H1 (cell line): ENCODE measurements around the gene TAS1R3. TPM values are rescaled to one million over a fixed set of nuclear protein-coding genes. Genes with fewer than 3 reads are reported as not detected.

Experiments
- CTCF ChIA-PET: fragments of 300-600 bp; sonication (Branson Sonifier 250); formaldehyde crosslinking; loops from one replicate; lab custom pipeline; 2021; ENCODE audit not compliant: partially characterized antibody; lab: Charles Lee
- POLR2A ChIA-PET: fragments of 300-600 bp; sonication (Branson Sonifier 250); formaldehyde crosslinking; loops from one replicate; lab custom pipeline; 2021; ENCODE audit warnings: inconsistent platforms; ENCODE audit not compliant: partially characterized antibody; lab: Charles Lee
- DNase-seq, 2 experiments: peaks; one replicate each; pipeline versions ENCODE4 v3.0.0 to v3.0.0-alpha.2; 2010 to 2022; ENCODE audit warnings: low spot score in 2 of 2, low read depth in 1 of 2, mixed read lengths in 1 of 2
- FAIRE-seq: peaks from 2 replicates; lab custom pipeline; 2011; peaks lifted over from hg19 to GRCh38; lab: Jason Lieb, UNC
- H2AFZ ChIP-seq: 2 replicates; pipeline ENCODE4 v1.8.1; 2012; ENCODE audit warnings: low read length, inconsistent platforms
- H2AK5ac ChIP-seq: 2 replicates; pipeline ENCODE4 v1.6.1; 2013; ENCODE audit warnings: low read depth, low read length
- H2BK120ac ChIP-seq: replicated peaks from 2 replicates; pipeline ENCODE3; 2013; ENCODE audit warnings: low read depth, low read length, inconsistent platforms
- H2BK12ac ChIP-seq: 2 replicates; pipeline ENCODE4 v1.6.1; 2013; ENCODE audit warnings: low read depth, low read length
- H2BK15ac ChIP-seq: 2 replicates; pipeline ENCODE4 v1.6.1; 2013; ENCODE audit warnings: low read length
- H2BK20ac ChIP-seq: 2 replicates; pipeline ENCODE4 v1.6.1; 2013; ENCODE audit warnings: low read length
- H2BK5ac ChIP-seq: 2 replicates; pipeline ENCODE4 v1.6.1; 2013; ENCODE audit warnings: low read depth, low read length
- H3K14ac ChIP-seq: 2 replicates; pipeline ENCODE4 v1.6.1; 2013; ENCODE audit warnings: inconsistent platforms; ENCODE audit not compliant: insufficient read length
- H3K18ac ChIP-seq: 2 replicates; pipeline ENCODE4 v1.6.1; 2013; ENCODE audit warnings: low read length; ENCODE audit errors: extremely low read depth
- H3K23ac ChIP-seq: 2 replicates; pipeline ENCODE4 v1.6.1; 2013; ENCODE audit warnings: inconsistent platforms; ENCODE audit not compliant: insufficient read length
- H3K23me2 ChIP-seq: 2 replicates; pipeline ENCODE4 v1.6.1; 2013; ENCODE audit warnings: low read depth, low read length
- H3K27ac ChIP-seq: 2 replicates; pipeline ENCODE4 v1.6.1; 2011; ENCODE audit warnings: low read depth, low read length, inconsistent platforms
- H3K27me3 ChIP-seq, 4 experiments: replicated peaks in 1 of 4; 1 replicate in 1 of 4; 2 replicates in 3 of 4; pipeline versions ENCODE4 v1.6.1 to v1.8.1; 2011 to 2013; ENCODE audit warnings: low read length in 3 of 4, mild to moderate bottlenecking in 3 of 4, inconsistent platforms in 2 of 4, mixed read lengths in 2 of 4, moderate library complexity in 1 of 4; ENCODE audit not compliant: control insufficient read depth in 3 of 4, insufficient read depth in 3 of 4; ENCODE audit errors: extremely low read depth in 1 of 4
- H3K36me3 ChIP-seq, 4 experiments: 2 replicates each; pipeline versions ENCODE4 v1.6.1 to v1.8.1; 2011 to 2013; ENCODE audit warnings: mild to moderate bottlenecking in 4 of 4, low read length in 3 of 4, moderate library complexity in 2 of 4, control low read depth in 1 of 4, inconsistent platforms in 1 of 4; ENCODE audit not compliant: insufficient read depth in 4 of 4, control insufficient read depth in 2 of 4
- H3K4ac ChIP-seq: replicated peaks from 2 replicates; pipeline ENCODE3; 2013; ENCODE audit warnings: low read length, low read depth, mixed read lengths, inconsistent platforms; ENCODE audit not compliant: insufficient read length
- H3K4me1 ChIP-seq, 4 experiments: replicated peaks in 1 of 4; 1 replicate in 1 of 4; 2 replicates in 3 of 4; pipeline versions ENCODE4 v1.6.1 to v1.8.1; 2011 to 2013; ENCODE audit warnings: low read length in 3 of 4, inconsistent platforms in 2 of 4, mixed read lengths in 1 of 4; ENCODE audit not compliant: insufficient read depth in 4 of 4, control insufficient read depth in 3 of 4
- H3K4me2 ChIP-seq, 2 experiments: 2 replicates each; pipeline versions ENCODE4 v1.6.1 to v1.8.1; 2011 to 2013; ENCODE audit warnings: low read depth in 2 of 2, low read length in 2 of 2, control low read depth in 1 of 2, inconsistent platforms in 1 of 2, mild to moderate bottlenecking in 1 of 2; ENCODE audit not compliant: insufficient read depth in 1 of 2
- H3K4me3 ChIP-seq, 4 experiments: fragments of 200-600, 300-600 bp in 1 of 4; sonication (generic), shearing (Covaris generic), sonication (Bioruptor Twin) in 1 of 4; 2 replicates each; pipeline versions ENCODE4 v1.5.1 to v1.8.1; 2011 to 2016; ENCODE audit warnings: low read length in 4 of 4, low read depth in 3 of 4, control low read depth in 2 of 4, inconsistent platforms in 2 of 4, mild to moderate bottlenecking in 2 of 4, mixed read lengths in 1 of 4, moderate library complexity in 1 of 4; ENCODE audit not compliant: insufficient read depth in 2 of 4; ENCODE audit errors: extremely low read depth in 1 of 4
- H3K56ac ChIP-seq: replicated peaks from 2 replicates; pipeline ENCODE3; 2013; ENCODE audit warnings: low read depth, mild to moderate bottlenecking, mixed read lengths, low read length, inconsistent platforms; ENCODE audit not compliant: insufficient read length
- H3K79me1 ChIP-seq: 2 replicates; pipeline ENCODE4 v1.6.1; 2013; ENCODE audit warnings: low read depth, low read length, control low read depth
- H3K79me2 ChIP-seq, 2 experiments: 2 replicates each; pipeline versions ENCODE4 v1.6.1 to v1.8.1; 2012 to 2013; ENCODE audit warnings: low read length in 2 of 2, mild to moderate bottlenecking in 2 of 2, inconsistent platforms in 1 of 2; ENCODE audit not compliant: insufficient read depth in 2 of 2, control insufficient read depth in 1 of 2
- H3K9ac ChIP-seq, 4 experiments: replicated peaks in 1 of 4; 1 replicate in 1 of 4; 2 replicates in 3 of 4; pipeline versions ENCODE4 v1.6.1 to v1.8.1; 2011 to 2013; ENCODE audit warnings: low read depth in 3 of 4, low read length in 3 of 4, control low read depth in 2 of 4, mild to moderate bottlenecking in 2 of 4, moderate library complexity in 2 of 4, inconsistent platforms in 1 of 4; ENCODE audit errors: extremely low read depth in 1 of 4
- H3K9me3 ChIP-seq, 2 experiments: 2 replicates each; pipeline versions ENCODE4 v1.6.1 to v1.8.1; 2012 to 2013; ENCODE audit warnings: mild to moderate bottlenecking in 2 of 2, moderate library complexity in 2 of 2, control low read depth in 1 of 2, inconsistent platforms in 1 of 2, low read depth in 1 of 2, low read length in 1 of 2, mixed read lengths in 1 of 2; ENCODE audit not compliant: insufficient read depth in 2 of 2
- H4K20me1 ChIP-seq, 2 experiments: replicated peaks in 1 of 2; 2 replicates each; pipeline versions ENCODE3 to v1.8.1; 2011 to 2013; ENCODE audit warnings: inconsistent platforms in 2 of 2, low read length in 2 of 2, mild to moderate bottlenecking in 1 of 2; ENCODE audit not compliant: insufficient read depth in 2 of 2, control insufficient read depth in 1 of 2
- H4K5ac ChIP-seq: 2 replicates; pipeline ENCODE4 v1.6.1; 2013; ENCODE audit warnings: low read length, low read depth, mixed read lengths, inconsistent platforms; ENCODE audit not compliant: insufficient read length
- H4K8ac ChIP-seq: 2 replicates; pipeline ENCODE4 v1.8.0; 2013; ENCODE audit warnings: mild to moderate bottlenecking, moderate library complexity, low read length, inconsistent platforms; ENCODE audit not compliant: insufficient read depth; ENCODE audit errors: extremely low read depth
- H4K91ac ChIP-seq: replicated peaks from 2 replicates; pipeline ENCODE3; 2013; ENCODE audit warnings: low read length, mixed read lengths, inconsistent platforms; ENCODE audit not compliant: insufficient read length
- CHD2 ChIP-seq: IDR thresholded peaks from 2 replicates; pipeline ENCODE4 v1.6.1; 2012; ENCODE audit warnings: low read length, improper control_type of control experiment
- EP300 ChIP-seq, 2 experiments: IDR thresholded peaks; 1 replicate in 1 of 2; 2 replicates in 1 of 2; pipeline ENCODE4 v1.6.1; 2011 to 2012; ENCODE audit warnings: low read depth in 2 of 2, low read length in 2 of 2, mild to moderate bottlenecking in 2 of 2, borderline replicate concordance in 1 of 2, inconsistent platforms in 1 of 2, moderate library complexity in 1 of 2
- EZH2 ChIP-seq: fragments of 200-600 bp; sonication (generic); IDR thresholded peaks from 2 replicates; pipeline ENCODE4 v1.7.1; 2012; ENCODE audit warnings: low read depth, mild to moderate bottlenecking, moderate library complexity, low read length, inconsistent platforms; ENCODE audit not compliant: severe bottlenecking
- GABPA ChIP-seq: IDR thresholded peaks from 2 replicates; pipeline ENCODE4 v1.6.1; 2011; ENCODE audit warnings: mild to moderate bottlenecking, low read length, moderate library complexity, borderline replicate concordance; ENCODE audit not compliant: insufficient read depth
- KDM1A ChIP-seq: fragments of 200-600, 300-600 bp; sonication (generic); IDR thresholded peaks from 2 replicates; pipeline ENCODE4 v1.7.1; 2016; ENCODE audit warnings: mild to moderate bottlenecking, low read length, borderline replicate concordance
- KDM5A ChIP-seq: fragments of 200-600 bp; IDR thresholded peaks from 2 replicates; pipeline ENCODE4 v1.7.1; 2012; ENCODE audit warnings: mild to moderate bottlenecking, low read length, inconsistent platforms, mixed read lengths
- POU5F1 ChIP-seq: IDR thresholded peaks from 2 replicates; pipeline ENCODE4 v1.6.1; 2011; ENCODE audit warnings: low read depth, mild to moderate bottlenecking, low read length, moderate library complexity
- RBBP5 ChIP-seq: IDR thresholded peaks from 2 replicates; pipeline ENCODE4 v1.7.1; 2012; ENCODE audit warnings: low read depth, mild to moderate bottlenecking, inconsistent platforms, low read length, moderate library complexity, borderline replicate concordance
- YY1 ChIP-seq: IDR thresholded peaks from 2 replicates; pipeline ENCODE4 v1.6.1; 2011; ENCODE audit warnings: low read depth, mild to moderate bottlenecking, low read length
- WGBS, 2 experiments: shearing (Covaris generic) in 1 of 2; methylation state at CpG; one replicate each; pipeline versions ENCODE4 v1.1.6 to v1.1.7; 2013 to 2015; ENCODE audit warnings: low lambda C conversion rate in 2 of 2, mixed read lengths in 2 of 2, inconsistent platforms in 1 of 2, low coverage in 1 of 2, missing lambda C conversion rate in 1 of 2; ENCODE audit not compliant: insufficient replicate concordance in 2 of 2, insufficient coverage in 1 of 2, insufficient read length in 1 of 2; ENCODE audit errors: extremely low coverage in 1 of 2, missing lambda C conversion rate in 1 of 2; 5-methylcytosine and 5-hydroxymethylcytosine counted together
- polyA plus RNA-seq, 7 experiments: library from polyadenylated mRNA; depleted of rRNA in 3 of 7; stranded (reverse) in 5 of 7; unstranded in 2 of 7; fragments of >200 nt in 5 of 7; fragments of 200-250 nt in 2 of 7; gene quantifications; 1 replicate in 5 of 7; 2 replicates in 1 of 7; 4 replicates in 1 of 7; pipeline versions ENCODE4 v1.2.1 to v1.2.3, GENCODE V29; 2011 to 2013; ENCODE audit warnings: missing spikeins in 2 of 7, mixed read lengths in 2 of 7
- total RNA-seq: library from RNA; stranded (reverse); fragmentation: NEBNext Ultra II Directional; extraction: Animal tissue kit (Norgen Biotek cat#: 25700); gene quantifications from 2 replicates; pipeline ENCODE4 v1.2.1, GENCODE V29; 2021
- TF ChIP-seq, protein P1 (sequence below): IDR thresholded peaks from 2 replicates; pipeline ENCODE4 v1.6.1; 2011; ENCODE audit warnings: low read length, improper control_type of control experiment
- TF ChIP-seq, protein P2 (sequence below): IDR thresholded peaks from 2 replicates; pipeline ENCODE4 v1.6.1; 2011; ENCODE audit warnings: low read depth, mild to moderate bottlenecking, low read length; ENCODE audit not compliant: insufficient read depth

The TAS1R3 gene
- total and polyA plus RNA-seq, 2 of the 8 experiments (the other 6 are each of a cell fraction or from before 2014, with no cell fraction given): 0.03 to 0.19 TPM

DNA sequence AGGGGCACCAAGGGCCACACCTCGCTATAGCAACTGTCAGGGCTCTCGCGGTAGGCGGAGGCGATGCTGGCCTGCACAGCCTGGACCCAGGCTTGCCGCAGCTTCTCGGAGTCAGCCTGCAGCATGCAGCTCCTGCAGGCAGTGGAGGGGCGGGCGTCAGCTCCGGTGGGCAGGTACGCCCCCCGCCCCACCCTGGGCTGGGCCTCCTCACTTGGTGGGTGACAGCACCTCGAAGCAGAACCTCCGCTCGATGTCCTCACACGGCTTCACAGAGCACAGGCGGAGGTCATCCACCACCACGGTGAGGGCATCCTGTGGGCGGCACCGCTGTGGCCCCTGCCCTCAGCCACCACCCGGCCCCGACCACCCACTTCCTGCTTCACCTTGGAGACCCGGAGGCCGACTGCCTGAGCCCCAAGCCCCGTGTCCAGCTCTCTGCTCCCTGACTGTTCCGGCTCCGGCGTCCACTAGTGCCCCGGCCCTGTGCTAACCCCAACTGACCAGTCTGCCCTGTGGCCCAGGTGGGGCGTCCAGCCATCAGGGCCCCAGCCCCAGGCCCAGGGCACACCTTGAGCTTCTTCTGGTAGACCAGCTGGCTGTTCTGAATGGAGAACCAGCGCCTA is 33.2 kb upstream of the TAS1R3 start:
- Histone ChIP-seq H4K20me1 (peaks cover 6 to 18% of the 10 kb centered on the region in 2 experiments), H2AFZ (no peak overlapping the region), H3K4me1 (peaks cover 0 to 4% (median 0%) of the 10 kb centered on the region in 4 experiments; a peak in 1 of 7 replicates), H2AK5ac (no peak overlapping the region), H2BK20ac (no peak overlapping the region), H4K5ac (no peak overlapping the region), H3K9ac (no peak overlapping the region), H3K4ac (no peak overlapping the region), H3K9me3 (no peaks in the 10 kb centered on the region), H2BK12ac (no peak overlapping the region), H2BK120ac (no peak overlapping the region), H3K23ac (no peak overlapping the region), H3K18ac (no peak overlapping the region), H2BK15ac (no peak overlapping the region), H4K8ac (no peak overlapping the region), H3K36me3 (peaks cover 0 to 7% (median 0%) of the 10 kb centered on the region in 4 experiments; a peak in 1 of 8 replicates), H3K27me3 (no peaks in the 10 kb centered on the region; a peak in 1 of 7 replicates), H3K79me2 (no peaks in the 10 kb centered on the region), H3K4me2 (no peak overlapping the region), H3K56ac (no peak overlapping the region), H3K79me1 (no peaks in the 10 kb centered on the region), H3K27ac (no peak overlapping the region), H3K14ac (no peak overlapping the region), H3K23me2 (no peaks in the 10 kb centered on the region), H4K91ac (no peak overlapping the region), H2BK5ac (no peak overlapping the region), H3K4me3 (no peak overlapping the region)
- WGBS, 2 experiments: 97% methylated on average over 16 of the region's 31 CpGs; no CpG with 5 or more reads in 1 of the 2 experiments
- FAIRE-seq (no peak), DNase-seq (no peak)
- ChIA-PET CTCF (interaction anchor here (0.6 to 1.2 kb wide), 2 partner anchors 13 to 17 kb away, joined by 3 read pairs; no protein-coding TSS in a partner anchor), POLR2A (interaction anchor here (1.0 to 1.2 kb wide), 2 partner anchors 12 to 18 kb away, joined by 3 read pairs; no protein-coding TSS in a partner anchor)
- TF ChIP-seq EZH2 (no peak), KDM5A (no peak), CHD2 (no peak), POU5F1 (no peak), KDM1A (no peak), YY1 (no peak), GABPA (no peak), EP300 (IDR thresholded peaks at IDR 0.05; ENCODE audit: borderline replicate concordance in 1 of 2, low read depth in 2 of 2, low read length in 2 of 2) (no peak), RBBP5 (no peak)
- TF ChIP-seq, protein P1, sequence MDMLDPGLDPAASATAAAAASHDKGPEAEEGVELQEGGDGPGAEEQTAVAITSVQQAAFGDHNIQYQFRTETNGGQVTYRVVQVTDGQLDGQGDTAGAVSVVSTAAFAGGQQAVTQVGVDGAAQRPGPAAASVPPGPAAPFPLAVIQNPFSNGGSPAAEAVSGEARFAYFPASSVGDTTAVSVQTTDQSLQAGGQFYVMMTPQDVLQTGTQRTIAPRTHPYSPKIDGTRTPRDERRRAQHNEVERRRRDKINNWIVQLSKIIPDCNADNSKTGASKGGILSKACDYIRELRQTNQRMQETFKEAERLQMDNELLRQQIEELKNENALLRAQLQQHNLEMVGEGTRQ: no peak
- TF ChIP-seq, protein P2, sequence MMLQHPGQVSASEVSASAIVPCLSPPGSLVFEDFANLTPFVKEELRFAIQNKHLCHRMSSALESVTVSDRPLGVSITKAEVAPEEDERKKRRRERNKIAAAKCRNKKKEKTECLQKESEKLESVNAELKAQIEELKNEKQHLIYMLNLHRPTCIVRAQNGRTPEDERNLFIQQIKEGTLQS: no peak
